SHP77 (cell line): ENCODE measurements around the gene CLCN5.

Source experiments
- DNase-seq, 2 experiments: peaks; one replicate each; lab custom pipeline; 2025; lab: John Stamatoyannopoulos, UW

Gene CLCN5

GRCh38 chrX:49922291-49923241 is at the start of gene CLCN5:
Gene CLCN5 (plus strand): TSS chrX:49922596. CDS start chrX:49925299, 2,703 bp downstream.
- DNase-seq = peak; percentile 77 to 78

GRCh38 chrX:49876750-49877149 is 45.6 kb upstream of the CLCN5 start:
- peak; percentile 7 to 15 for DNase-seq

- DNase-seq = no peak
These were observed 44.8 kb upstream of the CLCN5 start for GRCh38 chrX:49877397-49878101.

- DNase-seq = no peak
These were observed 44.1 kb upstream of the CLCN5 start for GRCh38 chrX:49878128-49878833.

GRCh38 chrX:49878834-49879655 is 43.4 kb upstream of the CLCN5 start, which contains the start of gene USP27X:
Gene USP27X (plus strand): TSS chrX:49879484. CDS start chrX:49880308, 824 bp downstream.
- peak; percentile 42 to 68 for DNase-seq

GRCh38 chrX:49879656-49880277 is 42.6 kb upstream of the CLCN5 start:
- DNase-seq = no peak

- no peak for DNase-seq
These were observed 41.7 kb upstream of the CLCN5 start for GRCh38 chrX:49880668-49881067.

- peak; percentile 9 to 15 for DNase-seq
These were observed 38.0 kb upstream of the CLCN5 start for GRCh38 chrX:49884290-49884862.

- DNase-seq = no peak
These were observed 29.9 kb upstream of the CLCN5 start for GRCh38 chrX:49892542-49892941.

- no peak for DNase-seq
These were observed 25.4 kb upstream of the CLCN5 start for GRCh38 chrX:49896951-49897350.

GRCh38 chrX:49901048-49901447 is 21.3 kb upstream of the CLCN5 start:
- no peak for DNase-seq

GRCh38 chrX:49910344-49910743 is 12.1 kb upstream of the CLCN5 start:
- DNase-seq = peak in 1 of 2 experiments; percentile 1

GRCh38 chrX:49912086-49912485 is 10.3 kb upstream of the CLCN5 start:
- DNase-seq = no peak

- DNase-seq = no peak
These were observed 9.5 kb upstream of the CLCN5 start for GRCh38 chrX:49912861-49913260.

GRCh38 chrX:49915361-49916222 is 6.8 kb upstream of the CLCN5 start:
- DNase-seq = peak in 1 of 2 experiments; percentile 17

- DNase-seq = no peak
These were observed 2.8 kb upstream of the CLCN5 start for GRCh38 chrX:49919617-49920016.

GRCh38 chrX:49921109-49921508 is 1.3 kb upstream of the CLCN5 start:
- no peak for DNase-seq

GRCh38 chrX:49925176-49925575 is 2.8 kb downstream of the CLCN5 start:
- DNase-seq = no peak

GRCh38 chrX:49930039-49930438 is 7.6 kb downstream of the CLCN5 start:
- DNase-seq = no peak

GRCh38 chrX:49932791-49933190 is 10.4 kb downstream of the CLCN5 start:
- no peak for DNase-seq
